K562 (cell line): ENCODE results near the gene ADGRB2. TPM values are rescaled to one million over a fixed set of nuclear protein-coding genes. Genes with fewer than 3 reads are reported as not detected.

ENCODE experiments used
- CTCFL ChIP-seq: IDR thresholded peaks from 2 replicates; pipeline ENCODE4 v1.6.1; 2011; ENCODE audit warnings: borderline replicate concordance, low read depth, mild to moderate bottlenecking, moderate library complexity, low read length; ENCODE audit not compliant: insufficient read depth, poor library complexity, severe bottlenecking
- NFE2 ChIP-seq: IDR thresholded peaks from 2 replicates; pipeline ENCODE4 v1.6.1; 2014; ENCODE audit warnings: antibody characterized with exemption, low read depth
- NFIC ChIP-seq: fragments of 450-650 bp; IDR thresholded peaks from 2 replicates; pipeline ENCODE4 v1.6.1; 2017; ENCODE audit warnings: mild to moderate bottlenecking, inconsistent platforms
- RNF2 ChIP-seq: sonication (generic); IDR thresholded peaks from 2 replicates; pipeline ENCODE4 v1.6.1; 2016
- SP2 ChIP-seq: IDR thresholded peaks from 2 replicates; pipeline ENCODE4 v1.6.1; 2011; ENCODE audit warnings: mild to moderate bottlenecking, low read depth, low read length, moderate library complexity; ENCODE audit not compliant: poor library complexity, severe bottlenecking; ENCODE audit errors: extremely low read depth
- U2AF1 ChIP-seq: fragments of 200-400 bp; formaldehyde crosslinking; optimal IDR thresholded peaks from 2 replicates; pipeline ENCODE3; 2017; ENCODE audit warnings: mild to moderate bottlenecking, low read depth, low read length, moderate library complexity
- ZFP36 ChIP-seq: fragments of 150-350 bp; IDR thresholded peaks from 2 replicates; pipeline ENCODE4 v1.6.1; 2018; ENCODE audit warnings: low read length, low read depth; ENCODE audit not compliant: partially characterized antibody
- polyA plus RNA-seq, 8 experiments: library from polyadenylated mRNA; depleted of rRNA in 4 of 8; stranded (reverse) in 5 of 8; unstranded in 3 of 8; fragments of >200 nt; fragmentation: Nextera tagmentation in 2 of 8; fragmentation: Illumina TruSeq in 1 of 8; extraction: Ambion mirVana in 2 of 8; extraction: Trizol in 1 of 8; gene quantifications; 2 replicates each; pipeline versions ENCODE4 v1.2.1 to v1.2.3, GENCODE V29; 2011 to 2014; ENCODE audit warnings: inconsistent platforms in 1 of 8, missing spikeins in 1 of 8
- total RNA-seq, 7 experiments: library from RNA; depleted of rRNA in 6 of 7; stranded (reverse); fragments of >200 nt in 6 of 7; fragmentation: Illumina TruSeq in 2 of 7; extraction: Trizol in 2 of 7; gene quantifications; 2 replicates each; pipeline versions ENCODE4 v1.2.1 to v1.2.3, GENCODE V29; 2011 to 2021; ENCODE audit warnings: low replicate concordance in 1 of 7
- TF ChIP-seq, protein P1 (sequence below), 2 experiments: fragments of 450-650 bp; formaldehyde crosslinking in 1 of 2; IDR thresholded peaks; 2 replicates each; pipeline versions ENCODE4 v1.4.0 to v1.6.1; 2014 to 2020; ENCODE audit warnings: mild to moderate bottlenecking in 2 of 2, borderline replicate concordance in 1 of 2, low read depth in 1 of 2
- TF ChIP-seq, protein P2 (sequence below): fragments of 450-650 bp; formaldehyde crosslinking; IDR thresholded peaks from 2 replicates; pipeline ENCODE4 v1.4.0; 2020; ENCODE audit warnings: mild to moderate bottlenecking, moderate library complexity
- TF ChIP-seq, protein P3 (sequence below): fragments of 150-350 bp; conservative IDR thresholded peaks from 2 replicates; pipeline ENCODE4 v1.6.1; 2014; ENCODE audit warnings: low read length

Gene ADGRB2
- total and polyA plus RNA-seq, 9 of the 15 experiments (the other 6 are each of a cell fraction or from before 2014, with no cell fraction given), result 0.04 to 0.23 (median 0.20) TPM; not detected in 2

GRCh38 chr1:31765041-31765467 is 914 bp upstream of the ADGRB2 start (continued):
- TF ChIP-seq, protein P1, sequence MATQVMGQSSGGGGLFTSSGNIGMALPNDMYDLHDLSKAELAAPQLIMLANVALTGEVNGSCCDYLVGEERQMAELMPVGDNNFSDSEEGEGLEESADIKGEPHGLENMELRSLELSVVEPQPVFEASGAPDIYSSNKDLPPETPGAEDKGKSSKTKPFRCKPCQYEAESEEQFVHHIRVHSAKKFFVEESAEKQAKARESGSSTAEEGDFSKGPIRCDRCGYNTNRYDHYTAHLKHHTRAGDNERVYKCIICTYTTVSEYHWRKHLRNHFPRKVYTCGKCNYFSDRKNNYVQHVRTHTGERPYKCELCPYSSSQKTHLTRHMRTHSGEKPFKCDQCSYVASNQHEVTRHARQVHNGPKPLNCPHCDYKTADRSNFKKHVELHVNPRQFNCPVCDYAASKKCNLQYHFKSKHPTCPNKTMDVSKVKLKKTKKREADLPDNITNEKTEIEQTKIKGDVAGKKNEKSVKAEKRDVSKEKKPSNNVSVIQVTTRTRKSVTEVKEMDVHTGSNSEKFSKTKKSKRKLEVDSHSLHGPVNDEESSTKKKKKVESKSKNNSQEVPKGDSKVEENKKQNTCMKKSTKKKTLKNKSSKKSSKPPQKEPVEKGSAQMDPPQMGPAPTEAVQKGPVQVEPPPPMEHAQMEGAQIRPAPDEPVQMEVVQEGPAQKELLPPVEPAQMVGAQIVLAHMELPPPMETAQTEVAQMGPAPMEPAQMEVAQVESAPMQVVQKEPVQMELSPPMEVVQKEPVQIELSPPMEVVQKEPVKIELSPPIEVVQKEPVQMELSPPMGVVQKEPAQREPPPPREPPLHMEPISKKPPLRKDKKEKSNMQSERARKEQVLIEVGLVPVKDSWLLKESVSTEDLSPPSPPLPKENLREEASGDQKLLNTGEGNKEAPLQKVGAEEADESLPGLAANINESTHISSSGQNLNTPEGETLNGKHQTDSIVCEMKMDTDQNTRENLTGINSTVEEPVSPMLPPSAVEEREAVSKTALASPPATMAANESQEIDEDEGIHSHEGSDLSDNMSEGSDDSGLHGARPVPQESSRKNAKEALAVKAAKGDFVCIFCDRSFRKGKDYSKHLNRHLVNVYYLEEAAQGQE (IDR thresholded peaks at IDR 0.05; ENCODE audit: borderline replicate concordance), result peak; percentile 81; the same call in 1 of the 2 replicates
- TF ChIP-seq, protein P1 (CRISPR knock-in tag; IDR thresholded peaks at IDR 0.05; ENCODE audit: low read depth), result no peak
- TF ChIP-seq, protein P2, sequence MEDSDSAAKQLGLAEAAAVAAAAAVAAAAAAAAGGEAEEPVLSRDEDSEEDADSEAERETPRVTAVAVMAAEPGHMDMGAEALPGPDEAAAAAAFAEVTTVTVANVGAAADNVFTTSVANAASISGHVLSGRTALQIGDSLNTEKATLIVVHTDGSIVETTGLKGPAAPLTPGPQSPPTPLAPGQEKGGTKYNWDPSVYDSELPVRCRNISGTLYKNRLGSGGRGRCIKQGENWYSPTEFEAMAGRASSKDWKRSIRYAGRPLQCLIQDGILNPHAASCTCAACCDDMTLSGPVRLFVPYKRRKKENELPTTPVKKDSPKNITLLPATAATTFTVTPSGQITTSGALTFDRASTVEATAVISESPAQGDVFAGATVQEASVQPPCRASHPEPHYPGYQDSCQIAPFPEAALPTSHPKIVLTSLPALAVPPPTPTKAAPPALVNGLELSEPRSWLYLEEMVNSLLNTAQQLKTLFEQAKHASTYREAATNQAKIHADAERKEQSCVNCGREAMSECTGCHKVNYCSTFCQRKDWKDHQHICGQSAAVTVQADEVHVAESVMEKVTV (CRISPR knock-in tag), result peak; percentile 69
- TF ChIP-seq NFIC (peak; percentile 94), CTCFL (peak; percentile 81), SP2 (no peak), ZFP36 (no peak), RNF2 (no peak), U2AF1 (no peak), NFE2 (no peak)
- TF ChIP-seq, protein P3, sequence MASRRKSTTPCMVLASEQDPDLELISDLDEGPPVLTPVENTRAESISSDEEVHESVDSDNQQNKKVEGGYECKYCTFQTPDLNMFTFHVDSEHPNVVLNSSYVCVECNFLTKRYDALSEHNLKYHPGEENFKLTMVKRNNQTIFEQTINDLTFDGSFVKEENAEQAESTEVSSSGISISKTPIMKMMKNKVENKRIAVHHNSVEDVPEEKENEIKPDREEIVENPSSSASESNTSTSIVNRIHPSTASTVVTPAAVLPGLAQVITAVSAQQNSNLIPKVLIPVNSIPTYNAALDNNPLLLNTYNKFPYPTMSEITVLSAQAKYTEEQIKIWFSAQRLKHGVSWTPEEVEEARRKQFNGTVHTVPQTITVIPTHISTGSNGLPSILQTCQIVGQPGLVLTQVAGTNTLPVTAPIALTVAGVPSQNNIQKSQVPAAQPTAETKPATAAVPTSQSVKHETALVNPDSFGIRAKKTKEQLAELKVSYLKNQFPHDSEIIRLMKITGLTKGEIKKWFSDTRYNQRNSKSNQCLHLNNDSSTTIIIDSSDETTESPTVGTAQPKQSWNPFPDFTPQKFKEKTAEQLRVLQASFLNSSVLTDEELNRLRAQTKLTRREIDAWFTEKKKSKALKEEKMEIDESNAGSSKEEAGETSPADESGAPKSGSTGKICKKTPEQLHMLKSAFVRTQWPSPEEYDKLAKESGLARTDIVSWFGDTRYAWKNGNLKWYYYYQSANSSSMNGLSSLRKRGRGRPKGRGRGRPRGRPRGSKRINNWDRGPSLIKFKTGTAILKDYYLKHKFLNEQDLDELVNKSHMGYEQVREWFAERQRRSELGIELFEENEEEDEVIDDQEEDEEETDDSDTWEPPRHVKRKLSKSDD, result no peak
- TF ChIP-seq, all 486 proteins: peak for 9
